CD4-positive, alpha-beta T cell treated with Interleukin-1 beta for 1 hour (primary cell): ENCODE measurements around the gene ARHGEF40.
A peak's percentile ranks its signal among the peaks of the same experiment; 100 is the strongest.

Experiments
- DNase-seq, 2 donors: peaks; one replicate each; pipeline ENCODE4 v3.0.0-alpha.2; 2020 to 2022

ARHGEF40 gene

GRCh38 chr14:21098892-21099595 is 28.9 kb downstream of the ARHGEF40 start:
- no peak for DNase-seq

GRCh38 chr14:21099596-21099985 is 29.5 kb downstream of the ARHGEF40 start:
- DNase-seq, result no peak

- no peak for DNase-seq
These were observed 30.8 kb downstream of the ARHGEF40 start, which contains the start of gene TMEM253 for GRCh38 chr14:21100931-21101330. Gene TMEM253 (plus strand): TSS chr14:21101066. CDS start chr14:21101344, 278 bp downstream.

GRCh38 chr14:21101802-21102413 is 31.8 kb downstream of the ARHGEF40 start:
- no peak for DNase-seq

- DNase-seq, result no peak
These were observed 32.7 kb downstream of the ARHGEF40 start for GRCh38 chr14:21102521-21103410.

GRCh38 chr14:21103411-21103709 is 33.3 kb downstream of the ARHGEF40 start:
- no peak for DNase-seq

GRCh38 chr14:21103710-21104447 is 33.8 kb downstream of the ARHGEF40 start:
- DNase-seq, result peak; percentile 94 to 95

GRCh38 chr14:21104448-21105060 is 34.5 kb downstream of the ARHGEF40 start:
- peak; percentile 65 to 70 for DNase-seq

- DNase-seq, result no peak
These were observed 35.0 kb downstream of the ARHGEF40 start for GRCh38 chr14:21105095-21105494.

GRCh38 chr14:21106176-21106497 is 36.0 kb downstream of the ARHGEF40 start:
- DNase-seq, result no peak

- DNase-seq, result peak; percentile 79 to 84
These were observed 36.6 kb downstream of the ARHGEF40 start for GRCh38 chr14:21106498-21107282.

GRCh38 chr14:21107283-21107800 is 37.2 kb downstream of the ARHGEF40 start:
- no peak for DNase-seq

- no peak for DNase-seq
These were observed 38.7 kb downstream of the ARHGEF40 start for GRCh38 chr14:21108791-21109190.

- no peak for DNase-seq
These were observed 39.5 kb downstream of the ARHGEF40 start for GRCh38 chr14:21109377-21110138.

- DNase-seq, result no peak
These were observed 42.2 kb downstream of the ARHGEF40 start for GRCh38 chr14:21112255-21112654.

- no peak for DNase-seq
These were observed 43.3 kb downstream of the ARHGEF40 start for GRCh38 chr14:21113369-21113768.

- DNase-seq, result no peak
These were observed 48.8 kb downstream of the ARHGEF40 start for GRCh38 chr14:21118933-21119332.

GRCh38 chr14:21120686-21121085 is 50.6 kb downstream of the ARHGEF40 start:
- no peak for DNase-seq

- no peak for DNase-seq
These were observed 51.0 kb downstream of the ARHGEF40 start for GRCh38 chr14:21121122-21121521.

- DNase-seq, result no peak
These were observed 53.3 kb downstream of the ARHGEF40 start for GRCh38 chr14:21123429-21123828.

- DNase-seq, result no peak
These were observed 63.8 kb downstream of the ARHGEF40 start for GRCh38 chr14:21133901-21134300.
